GM18867 (cell line): Measurements from ENCODE around the gene VPS16.
"Not testable (repeated sequence)": the region's sequence is repeated elsewhere in the genome, so short reads cannot be mapped to it uniquely, and the experiment has no call there.

Experiments
- ATAC-seq: cut with Tn5 transposase; IDR thresholded peaks from one replicate; pipeline ENCODE4 v1.9.1; 2021; ENCODE audit warnings: mild to moderate bottlenecking, moderate library complexity; ENCODE audit not compliant: unreplicated experiment

The VPS16 gene

DNA sequence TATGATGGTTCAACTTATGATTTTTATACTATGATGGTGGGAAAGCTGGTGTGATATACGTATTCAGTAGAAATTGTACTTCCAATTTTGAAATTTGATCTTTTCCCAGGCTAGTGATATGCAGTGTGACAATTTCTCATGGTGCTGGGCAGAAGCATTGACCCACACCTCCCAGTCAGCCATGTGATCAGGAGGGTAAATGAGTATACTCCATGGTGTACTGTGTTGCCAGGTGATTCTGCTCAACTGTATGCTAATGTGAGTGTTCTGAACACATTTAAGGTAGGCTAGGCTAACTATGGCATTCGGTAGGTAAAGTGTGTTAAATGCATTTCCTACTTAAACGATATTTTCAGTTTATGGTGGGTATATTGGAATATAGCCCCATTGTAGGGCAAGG lies 51.8 kb downstream of the VPS16 start:
- no peak for ATAC-seq

DNA sequence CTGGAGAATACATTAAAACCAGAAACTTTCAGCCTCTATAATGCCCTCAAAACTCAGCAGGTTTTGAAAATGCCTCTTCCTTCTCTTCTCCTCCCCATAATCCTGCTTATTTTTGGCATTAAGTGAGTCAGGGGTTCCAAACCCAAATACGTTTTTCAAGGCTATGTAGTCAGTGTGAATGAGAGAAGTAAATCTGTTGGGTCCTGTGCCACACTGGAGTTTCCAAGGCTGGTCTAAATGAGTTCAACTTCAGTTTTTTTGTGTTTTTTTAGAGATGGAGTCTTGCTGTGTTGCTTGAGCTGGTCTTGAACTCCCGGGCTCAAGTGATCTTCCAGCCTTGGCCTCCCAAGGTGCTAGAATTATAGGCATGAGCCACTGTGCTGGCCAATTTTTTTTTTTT lies 53.7 kb downstream of the VPS16 start:
- ATAC-seq: no peak

DNA sequence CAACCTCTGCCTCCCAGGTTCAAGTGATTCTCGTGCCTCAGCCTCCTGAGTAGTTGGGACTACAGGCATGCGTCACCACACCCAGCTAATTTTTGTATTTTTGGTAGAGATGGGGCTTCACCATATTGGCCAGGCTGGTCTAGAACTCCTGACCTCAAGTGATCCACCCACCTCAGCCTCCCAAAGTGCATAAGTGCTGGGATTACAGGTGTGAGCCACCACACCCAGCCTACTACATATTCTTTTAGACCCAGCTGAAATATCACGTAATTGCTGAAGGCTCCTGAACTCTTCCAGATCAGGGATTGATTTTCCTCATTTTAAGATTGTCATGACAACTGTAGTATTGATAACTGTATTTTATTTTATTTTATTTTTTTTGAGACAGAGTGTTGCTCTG lies 54.6 kb downstream of the VPS16 start:
- not testable (repeated sequence) for ATAC-seq

DNA sequence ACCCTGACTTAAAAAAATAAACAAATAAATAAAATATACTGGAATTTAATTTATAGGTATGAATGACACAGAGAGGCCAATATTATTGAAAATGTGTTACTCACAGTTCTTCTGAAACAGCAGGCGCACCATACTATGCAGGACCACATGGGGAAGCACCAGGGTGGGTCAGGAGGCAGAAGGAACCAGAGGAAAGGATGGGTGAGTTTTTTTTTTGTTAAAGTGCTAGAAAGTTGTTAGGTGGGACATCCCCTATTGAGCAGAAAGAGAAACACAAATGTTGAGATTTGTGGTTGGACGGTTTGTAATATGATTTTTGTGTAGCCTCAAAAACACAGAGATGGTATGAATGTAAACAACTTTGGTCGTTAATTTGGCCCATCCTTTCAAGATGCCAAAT lies 58.7 kb downstream of the VPS16 start:
- ATAC-seq: no peak

DNA sequence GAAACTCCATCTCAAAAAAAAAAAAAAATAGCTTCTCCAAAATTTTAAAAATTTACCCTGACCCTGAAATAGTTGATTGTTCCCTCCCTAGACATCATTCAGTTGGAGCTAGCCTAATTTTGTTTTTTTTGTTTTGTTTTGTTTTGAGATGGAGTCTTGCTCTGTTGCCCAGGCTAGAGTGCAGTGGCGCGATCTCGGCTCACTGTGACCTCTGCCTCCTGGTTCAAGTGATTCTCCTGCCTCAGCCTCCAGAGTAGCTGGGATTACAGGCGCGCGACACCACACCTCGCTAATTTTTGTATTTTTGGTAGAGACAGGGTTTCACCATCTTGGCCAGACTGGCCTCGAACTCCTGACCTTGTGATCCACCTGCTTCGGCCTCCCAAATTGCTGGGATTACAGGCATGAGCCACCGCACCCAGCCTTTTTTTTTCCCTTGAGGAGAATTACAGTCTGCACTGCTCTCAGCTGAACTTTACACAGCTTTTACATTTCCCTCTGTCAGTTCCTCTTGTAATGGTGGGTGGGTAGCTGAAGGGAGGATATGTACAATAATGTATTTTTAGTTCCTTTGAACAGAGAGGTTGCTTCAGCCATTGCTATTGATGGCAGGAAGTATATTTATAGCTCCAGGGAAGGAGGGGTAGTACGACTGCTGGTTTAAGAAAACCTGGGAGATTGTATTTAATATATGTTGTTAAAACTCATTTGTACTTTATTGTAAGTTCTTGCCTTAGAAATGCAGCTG lies 60.5 kb downstream of the VPS16 start:
- ATAC-seq: no peak

DNA sequence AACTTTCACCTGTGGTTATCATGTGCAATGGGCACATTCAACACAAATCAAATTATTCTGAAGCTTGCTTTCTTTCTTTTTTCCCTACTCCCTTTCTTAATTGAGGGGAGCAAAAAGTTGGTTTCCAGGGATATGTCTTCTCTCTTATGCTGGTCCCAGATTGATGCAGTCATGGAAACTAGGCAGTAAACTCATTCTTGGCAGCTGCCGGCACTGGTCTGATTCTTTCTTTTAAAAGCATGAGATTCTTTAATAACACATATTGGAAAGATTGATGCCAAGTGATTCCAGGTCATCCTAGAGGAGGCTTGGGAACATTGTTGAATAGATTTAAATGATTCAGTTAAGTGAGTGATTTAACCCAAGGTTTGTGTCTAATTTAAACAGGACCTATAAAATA lies 61.7 kb downstream of the VPS16 start:
- no peak for ATAC-seq

DNA sequence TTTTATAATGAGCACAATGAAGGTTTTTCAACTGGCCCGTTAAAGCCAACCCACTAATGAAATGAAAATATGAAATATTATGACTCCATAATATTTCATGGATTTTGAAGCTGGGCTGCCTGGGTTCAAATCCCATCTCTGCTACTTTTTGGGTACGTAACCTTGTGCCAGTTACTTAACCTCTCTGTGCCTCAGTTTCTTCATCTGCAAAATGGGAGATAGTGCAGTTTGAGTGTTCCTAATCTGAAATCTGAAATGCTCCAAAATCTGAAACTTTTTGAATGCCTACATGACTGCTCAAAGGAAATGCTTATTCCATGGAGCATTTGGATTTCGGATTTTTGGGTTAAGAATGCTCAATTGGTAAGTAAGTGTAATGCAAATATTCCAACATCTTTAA lies 62.3 kb downstream of the VPS16 start:
- ATAC-seq: no peak

DNA sequence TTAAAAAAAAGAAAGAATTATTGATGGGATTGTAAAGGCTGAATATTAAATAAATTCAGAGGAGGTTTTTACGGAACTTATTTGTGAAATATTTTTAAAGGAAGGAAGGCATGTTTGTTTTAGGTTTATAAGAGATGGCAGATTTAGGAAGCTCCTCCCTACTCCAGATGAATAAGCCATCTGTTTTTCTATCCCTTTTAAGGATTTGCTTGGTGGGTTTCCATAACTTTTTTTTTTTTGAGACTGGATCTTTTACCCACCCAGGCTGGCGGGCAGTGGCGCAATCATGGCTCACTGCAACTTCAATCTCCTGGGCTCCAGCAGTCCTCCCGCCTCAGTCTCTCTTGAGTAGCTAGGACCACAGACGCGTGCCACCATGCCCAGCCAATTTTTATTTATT lies 63.1 kb downstream of the VPS16 start:
- ATAC-seq: no peak

DNA sequence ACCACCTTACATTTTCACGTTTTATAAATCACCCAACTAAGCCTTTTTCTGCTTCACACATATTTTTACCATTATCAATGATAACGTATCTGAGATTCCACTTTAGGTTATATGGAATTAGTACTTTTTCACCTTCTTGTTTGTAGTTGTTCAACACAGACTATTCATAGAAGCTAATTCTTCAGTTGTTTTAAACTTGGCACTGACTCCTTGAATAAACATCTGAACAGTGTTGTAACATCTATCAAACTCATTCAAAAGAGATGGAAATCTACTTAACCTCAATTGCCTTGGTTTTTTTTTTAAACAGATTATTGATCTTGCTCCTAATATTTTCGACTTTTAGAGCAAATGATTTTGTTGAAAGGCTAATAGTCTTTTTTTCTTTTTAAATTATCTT lies 67.0 kb downstream of the VPS16 start:
- no peak for ATAC-seq

DNA sequence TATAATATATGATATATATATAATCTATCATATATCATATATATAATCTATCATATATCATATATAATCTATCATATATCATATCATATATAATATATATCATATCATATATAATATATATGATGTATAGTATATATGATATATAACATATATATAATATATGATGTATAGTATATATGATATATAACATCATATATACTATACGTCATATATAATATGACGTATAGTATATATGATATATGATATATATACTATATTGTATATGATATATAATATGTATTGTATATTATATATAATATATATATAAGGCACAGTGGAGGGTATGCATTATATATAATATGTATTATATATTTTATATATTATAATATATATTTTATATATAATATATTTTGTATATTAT lies 69.4 kb downstream of the VPS16 start:
- no peak for ATAC-seq

DNA sequence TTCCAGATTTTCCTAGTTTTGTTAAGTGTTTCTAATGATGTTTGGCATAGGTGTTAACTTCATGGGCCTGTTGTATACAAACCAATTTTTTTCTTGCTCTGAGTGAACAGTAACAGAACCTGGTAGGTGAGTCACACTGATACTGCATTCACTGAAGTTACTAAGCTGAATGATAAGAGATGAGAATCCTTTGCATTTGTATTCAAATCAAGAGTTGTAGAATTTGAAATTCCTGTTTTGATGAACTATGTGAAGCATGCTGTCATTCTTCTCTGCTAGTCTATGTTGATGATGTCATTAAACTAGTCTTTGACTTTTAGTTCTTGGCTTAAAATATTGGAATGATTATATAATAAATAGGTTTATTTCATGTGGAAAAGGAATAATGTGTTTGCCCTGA lies 70.7 kb downstream of the VPS16 start:
- no peak for ATAC-seq

DNA sequence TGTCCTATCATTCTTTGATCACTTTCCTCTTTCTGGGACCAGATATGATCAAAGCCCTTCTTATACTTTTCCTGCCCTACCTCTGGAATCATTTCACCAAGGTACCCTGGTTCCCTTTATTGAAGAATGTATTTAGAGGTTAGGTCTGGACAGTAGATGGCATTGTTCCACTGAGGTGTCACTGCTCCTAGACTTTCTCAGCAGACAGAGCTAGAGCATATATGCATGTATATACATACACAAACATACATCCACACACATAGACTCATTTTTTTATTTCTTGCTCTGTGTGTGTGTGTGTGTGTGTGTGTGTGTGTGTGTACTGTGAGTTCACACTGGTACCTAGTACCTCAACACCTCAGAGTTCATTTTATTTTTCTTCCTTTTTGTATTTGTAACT lies 73.6 kb downstream of the VPS16 start:
- no peak for ATAC-seq
